ENCODE data around the gene LAMB4. TPM values are rescaled to one million over a fixed set of nuclear protein-coding genes. Genes with fewer than 3 reads are reported as not detected.

Gene LAMB4
- total and polyA plus RNA-seq, 2 donors (not counting 1 experiment from before 2014, with no cell fraction given) = not detected

DNA sequence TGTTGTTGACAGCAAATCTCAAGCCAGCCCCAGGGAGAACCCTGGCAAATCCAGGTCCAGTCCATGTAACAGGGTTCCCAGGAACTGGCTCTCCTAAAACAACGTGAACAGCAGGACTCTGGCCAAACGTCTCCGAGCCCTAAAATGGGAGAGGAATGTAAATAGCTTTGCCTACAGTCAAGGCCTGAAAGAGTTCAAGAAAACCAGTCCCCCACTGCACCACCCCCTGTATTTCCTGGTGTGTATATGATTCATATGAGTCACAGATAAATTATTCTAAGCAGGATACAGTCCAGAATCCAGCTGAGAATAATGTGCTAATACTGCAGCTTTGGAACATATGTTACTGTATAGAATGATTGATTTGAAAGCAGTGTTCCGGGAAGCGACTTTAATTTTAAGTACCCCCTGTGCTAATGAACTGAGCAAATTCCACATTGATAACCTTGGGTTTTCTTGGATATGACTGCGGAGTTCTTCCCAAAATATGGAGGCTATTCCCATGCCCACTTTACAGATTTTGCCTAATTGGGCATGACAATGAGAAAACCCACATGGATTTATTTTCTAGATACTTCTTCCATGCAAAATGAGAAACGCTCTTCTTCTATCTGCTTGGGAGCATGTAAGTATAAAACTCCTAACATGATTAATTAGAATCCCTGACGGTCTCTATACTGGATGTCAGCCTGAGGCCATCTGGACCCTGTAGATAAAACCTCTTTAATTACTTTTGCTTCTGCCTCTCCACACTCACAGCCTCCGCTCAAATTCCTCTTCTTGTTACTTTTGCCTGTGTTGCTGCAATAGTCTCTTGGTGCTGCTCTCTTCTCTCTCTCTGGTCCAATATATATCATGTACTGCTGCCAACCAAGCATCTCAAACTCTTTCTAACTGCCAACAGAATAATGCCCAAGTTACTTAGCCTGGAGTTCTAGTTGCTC, 50.2 kb downstream of the LAMB4 start:
- no peak for DNase-seq
- no peak overlapping the region for H3K9ac ChIP-seq (ENCODE audit: low read length)
- H3K4me3 ChIP-seq (ENCODE audit: control extremely low read depth in 1 of 5, extremely low read depth in 1 of 5, insufficient read depth in 1 of 5, low read depth in 2 of 5, low read length in 4 of 5) = no peak overlapping the region
- Mint-ChIP-seq H3K27me3 (peaks cover 3% of the 10 kb centered on the region), H3K27ac (no peak overlapping the region), H3K9me3 (ENCODE audit: insufficient read depth) (peaks cover 5% of the 10 kb centered on the region), H3K4me1 (no peaks in the 10 kb centered on the region), H3K4me3 (no peak overlapping the region)
- H3K79me2 ChIP-seq (ENCODE audit: control insufficient read depth, insufficient read depth, low read length) = no peaks in the 10 kb centered on the region
- H4K20me1 ChIP-seq (ENCODE audit: control insufficient read depth, insufficient read depth, low read length, poor library complexity, severe bottlenecking) = no peaks in the 10 kb centered on the region
- no peaks in the 10 kb centered on the region for H3K4me1 ChIP-seq (ENCODE audit: control insufficient read depth in 2 of 2, insufficient read depth in 2 of 2, low read length in 2 of 2)
- no peak overlapping the region for H3K4me2 ChIP-seq (replicated peaks; ENCODE audit: low read depth, low read length, poor library complexity, severe bottlenecking)
- WGBS (ENCODE audit: insufficient coverage) = 91% methylated on average over 6 of the region's 9 CpGs
- H3K27me3 ChIP-seq (replicated peaks in 1 of 4; ENCODE audit: control extremely low read depth in 1 of 4, control insufficient read depth in 3 of 4, insufficient read depth in 4 of 4, low read length in 3 of 4) = no peaks in the 10 kb centered on the region
- TF ChIP-seq EZH2 (IDR thresholded peaks at IDR 0.05; ENCODE audit: borderline replicate concordance, insufficient read depth, low read depth, low read length, poor library complexity, severe bottlenecking) = no peak
- TF ChIP-seq, protein P1, sequence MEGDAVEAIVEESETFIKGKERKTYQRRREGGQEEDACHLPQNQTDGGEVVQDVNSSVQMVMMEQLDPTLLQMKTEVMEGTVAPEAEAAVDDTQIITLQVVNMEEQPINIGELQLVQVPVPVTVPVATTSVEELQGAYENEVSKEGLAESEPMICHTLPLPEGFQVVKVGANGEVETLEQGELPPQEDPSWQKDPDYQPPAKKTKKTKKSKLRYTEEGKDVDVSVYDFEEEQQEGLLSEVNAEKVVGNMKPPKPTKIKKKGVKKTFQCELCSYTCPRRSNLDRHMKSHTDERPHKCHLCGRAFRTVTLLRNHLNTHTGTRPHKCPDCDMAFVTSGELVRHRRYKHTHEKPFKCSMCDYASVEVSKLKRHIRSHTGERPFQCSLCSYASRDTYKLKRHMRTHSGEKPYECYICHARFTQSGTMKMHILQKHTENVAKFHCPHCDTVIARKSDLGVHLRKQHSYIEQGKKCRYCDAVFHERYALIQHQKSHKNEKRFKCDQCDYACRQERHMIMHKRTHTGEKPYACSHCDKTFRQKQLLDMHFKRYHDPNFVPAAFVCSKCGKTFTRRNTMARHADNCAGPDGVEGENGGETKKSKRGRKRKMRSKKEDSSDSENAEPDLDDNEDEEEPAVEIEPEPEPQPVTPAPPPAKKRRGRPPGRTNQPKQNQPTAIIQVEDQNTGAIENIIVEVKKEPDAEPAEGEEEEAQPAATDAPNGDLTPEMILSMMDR (IDR thresholded peaks at IDR 0.05) = no peak
- intact Hi-C loops (cut with micrococcal nuclease) = no loop called here
- H2AFZ ChIP-seq (ENCODE audit: insufficient read depth, low read depth, low read length, poor library complexity, severe bottlenecking) = no peak overlapping the region
- H3K27ac ChIP-seq (ENCODE audit: low read length in 2 of 2) = no peak overlapping the region
- ChIA-PET POLR2A (no interaction called here), CTCF (no interaction called here)
- ATAC-seq (ENCODE audit: low read depth) = no peak
- peaks cover 0 to 6% (median 0%) of the 10 kb centered on the region in 3 donors for H3K9me3 ChIP-seq (ENCODE audit: control extremely low read depth in 1 of 3, control insufficient read depth in 2 of 3, insufficient read depth in 1 of 3, low read length in 2 of 3)
- no peaks in the 10 kb centered on the region for H3K36me3 ChIP-seq (replicated peaks in 1 of 2; ENCODE audit: control extremely low read depth in 1 of 2, control insufficient read depth in 1 of 2, extremely low read depth in 1 of 2, insufficient read depth in 2 of 2, low read length in 1 of 2)

DNA sequence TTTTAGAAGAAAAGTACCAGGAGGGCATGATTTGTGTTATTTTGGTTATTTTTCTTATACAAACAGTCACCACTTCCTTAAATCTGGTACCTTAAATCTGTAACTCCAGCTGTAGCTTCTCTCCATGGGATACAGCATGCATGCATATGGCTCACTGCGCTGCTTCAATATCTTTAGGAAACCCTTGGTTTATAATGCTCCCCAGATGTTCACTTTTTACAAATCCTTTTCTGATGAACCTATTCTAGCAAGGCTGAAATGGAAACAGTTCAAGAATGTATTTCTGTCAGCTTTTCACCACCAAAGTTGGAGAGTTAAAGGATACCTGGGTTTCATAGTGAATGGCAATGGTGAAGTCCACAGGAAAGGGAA, 50.9 kb downstream of the LAMB4 start:
- Histone ChIP-seq H3K9me3 (ENCODE audit: control extremely low read depth in 1 of 3, control insufficient read depth in 2 of 3, insufficient read depth in 1 of 3, low read length in 2 of 3) (peaks cover 0 to 6% (median 0%) of the 10 kb centered on the region in 3 donors), H2AFZ (ENCODE audit: insufficient read depth, low read depth, low read length, poor library complexity, severe bottlenecking) (no peak overlapping the region), H3K4me3 (ENCODE audit: control extremely low read depth in 1 of 5, extremely low read depth in 1 of 5, insufficient read depth in 1 of 5, low read depth in 2 of 5, low read length in 4 of 5) (no peak overlapping the region), H3K27ac (ENCODE audit: low read length in 2 of 2) (no peak overlapping the region), H3K9ac (ENCODE audit: low read length) (no peak overlapping the region), H3K79me2 (ENCODE audit: control insufficient read depth, insufficient read depth, low read length) (no peaks in the 10 kb centered on the region), H3K4me2 (replicated peaks; ENCODE audit: low read depth, low read length, poor library complexity, severe bottlenecking) (no peak overlapping the region), H3K36me3 (replicated peaks in 1 of 2; ENCODE audit: control extremely low read depth in 1 of 2, control insufficient read depth in 1 of 2, extremely low read depth in 1 of 2, insufficient read depth in 2 of 2, low read length in 1 of 2) (no peaks in the 10 kb centered on the region), H3K27me3 (replicated peaks in 1 of 4; ENCODE audit: control extremely low read depth in 1 of 4, control insufficient read depth in 3 of 4, insufficient read depth in 4 of 4, low read length in 3 of 4) (no peaks in the 10 kb centered on the region), H4K20me1 (ENCODE audit: control insufficient read depth, insufficient read depth, low read length, poor library complexity, severe bottlenecking) (no peaks in the 10 kb centered on the region), H3K4me1 (ENCODE audit: control insufficient read depth in 2 of 2, insufficient read depth in 2 of 2, low read length in 2 of 2) (no peaks in the 10 kb centered on the region)
- ChIA-PET CTCF (no interaction called here), POLR2A (no interaction called here)
- DNase-seq = no peak
- intact Hi-C loops (cut with micrococcal nuclease) = no loop called here
- ATAC-seq (ENCODE audit: low read depth) = no peak
- peaks cover 4% of the 10 kb centered on the region for H3K27me3 Mint-ChIP-seq
- TF ChIP-seq, protein P1 (IDR thresholded peaks at IDR 0.05) = no peak
- no peak for TF ChIP-seq EZH2 (IDR thresholded peaks at IDR 0.05; ENCODE audit: borderline replicate concordance, insufficient read depth, low read depth, low read length, poor library complexity, severe bottlenecking)
- no peak overlapping the region for H3K27ac Mint-ChIP-seq
- no CpG with 5 or more reads among the region's 1 CpG for WGBS (ENCODE audit: insufficient coverage)
- H3K4me3 Mint-ChIP-seq = no peak overlapping the region
- H3K4me1 Mint-ChIP-seq = no peaks in the 10 kb centered on the region
- H3K9me3 Mint-ChIP-seq (ENCODE audit: insufficient read depth) = peaks cover 5% of the 10 kb centered on the region
